Measurements from ENCODE around the gene C5orf63. TPM values are rescaled to one million over a fixed set of nuclear protein-coding genes. Genes with fewer than 3 reads are reported as not detected.

Gene C5orf63
- total RNA-seq, 1 donor from 2014 or later = 10.1 TPM

- Histone ChIP-seq H3K27me3 (no peaks in the 10 kb centered on the region), H3K36me3 (no peaks in the 10 kb centered on the region), H3K9me3 (no peaks in the 10 kb centered on the region), H3K27ac (no peak overlapping the region), H3K4me1 (peaks cover 5% of the 10 kb centered on the region), H3K4me3 (no peak overlapping the region)
- TF ChIP-seq CTCF (IDR thresholded peaks at IDR 0.05) = no peak
- intact Hi-C loops (cut with DNase I) = no loop called here
- DNase-seq (no peak), ATAC-seq (no peak)
Observed at GRCh38 chr5:127003798-127004495, 69.4 kb downstream of the C5orf63 start.

- no peaks in the 10 kb centered on the region for H3K9me3 ChIP-seq
- ATAC-seq = no peak
- TF ChIP-seq CTCF (IDR thresholded peaks at IDR 0.05) = no peak
- no peaks in the 10 kb centered on the region for H3K36me3 ChIP-seq
- DNase-seq = no peak
- no peak overlapping the region for H3K27ac ChIP-seq
- H3K4me3 ChIP-seq = no peak overlapping the region
- intact Hi-C loops (cut with DNase I) = no loop called here
- H3K4me1 ChIP-seq = peaks cover 9% of the 10 kb centered on the region
- no peaks in the 10 kb centered on the region for H3K27me3 ChIP-seq
Observed at GRCh38 chr5:127002390-127002789, 70.9 kb downstream of the C5orf63 start.

- Histone ChIP-seq H3K27ac (no peak overlapping the region), H3K9me3 (no peaks in the 10 kb centered on the region), H3K36me3 (no peaks in the 10 kb centered on the region), H3K4me3 (no peak overlapping the region), H3K27me3 (no peaks in the 10 kb centered on the region), H3K4me1 (peaks cover 9% of the 10 kb centered on the region)
- intact Hi-C loops (cut with DNase I) = no loop called here
- TF ChIP-seq CTCF (IDR thresholded peaks at IDR 0.05) = no peak
- DNase-seq (no peak), ATAC-seq (no peak)
Observed at GRCh38 chr5:127001621-127002296, 71.5 kb downstream of the C5orf63 start.

Other genes starting within 250 kb of the C5orf63 start
- gene MARCHF3, start 42.9 kb downstream of the C5orf63 start, total RNA-seq = 11.1 TPM
- gene MEGF10, start 217.3 kb upstream of the C5orf63 start, total RNA-seq = 0.26 TPM